Spleen (tissue), 11 donors: ENCODE results near the gene PSG11. TPM values are rescaled to one million over a fixed set of nuclear protein-coding genes. Genes with fewer than 3 reads are reported as not detected.

Source experiments
- DNase-seq: peaks from one replicate; pipeline ENCODE4 v3.0.0-alpha.2; 2020
- H3K27ac ChIP-seq, 8 donors: fragments of 200-600 bp; sonication (generic) in 7 of 8; 1 replicate in 4 of 8; 2 replicates in 4 of 8; pipeline versions ENCODE4 v1.5.0 to v1.8.0; 2016 to 2021; ENCODE audit warnings: inconsistent platforms in 4 of 8, mild to moderate bottlenecking in 4 of 8, moderate library complexity in 1 of 8
- H3K27me3 ChIP-seq, 7 donors: fragments of 200-600 bp; sonication (generic) in 6 of 7; replicated peaks in 1 of 7; 1 replicate in 4 of 7; 2 replicates in 3 of 7; pipeline versions ENCODE4 v1.5.0 to v1.8.0; 2016 to 2021; ENCODE audit warnings: inconsistent platforms in 3 of 7, mild to moderate bottlenecking in 1 of 7
- H3K36me3 ChIP-seq, 6 donors: fragments of 200-600 bp; sonication (generic) in 5 of 6; 1 replicate in 4 of 6; 2 replicates in 2 of 6; pipeline versions ENCODE4 v1.5.0 to v1.8.0; 2016 to 2021; ENCODE audit warnings: inconsistent platforms in 2 of 6
- H3K4me1 ChIP-seq, 6 donors: fragments of 200-600 bp; sonication (generic) in 5 of 6; 1 replicate in 3 of 6; 2 replicates in 3 of 6; pipeline versions ENCODE4 v1.5.0 to v1.8.0; 2016 to 2021; ENCODE audit warnings: inconsistent platforms in 3 of 6
- H3K4me3 ChIP-seq, 8 donors: fragments of 200-600 bp; sonication (generic) in 7 of 8; 1 replicate in 4 of 8; 2 replicates in 4 of 8; pipeline versions ENCODE4 v1.5.0 to v1.8.0; 2016 to 2021; ENCODE audit warnings: inconsistent platforms in 4 of 8, mild to moderate bottlenecking in 4 of 8, moderate library complexity in 2 of 8
- H3K9me3 ChIP-seq, 8 donors: fragments of 200-600 bp; sonication (generic) in 7 of 8; 1 replicate in 4 of 8; 2 replicates in 4 of 8; pipeline versions ENCODE4 v1.5.0 to v1.8.0; 2016 to 2021; ENCODE audit warnings: inconsistent platforms in 4 of 8
- CTCF ChIP-seq, 11 experiments: fragments of 200-600 bp in 7 of 11; fragments of 450-650 bp in 4 of 11; sonication (generic) in 4 of 11; IDR thresholded peaks in 8 of 11; conservative IDR thresholded peaks in 3 of 11; 1 replicate in 7 of 11; 2 replicates in 4 of 11; pipeline versions ENCODE4 v1.4.0 to v1.8.0; 2016 to 2021; ENCODE audit warnings: antibody characterized with exemption in 11 of 11, inconsistent platforms in 4 of 11, mild to moderate bottlenecking in 1 of 11
- POLR2A ChIP-seq, 3 donors: fragments of 450-650 bp; IDR thresholded peaks; one replicate each; pipeline ENCODE4 v1.5.1; 2017; ENCODE audit warnings: antibody characterized with exemption in 3 of 3, mild to moderate bottlenecking in 1 of 3
- POLR2AphosphoS5 ChIP-seq, 3 donors: sonication (generic); formaldehyde crosslinking; IDR thresholded peaks; one replicate each; pipeline ENCODE4 v1.5.1; 2017; ENCODE audit warnings: antibody characterized with exemption in 3 of 3
- WGBS, 5 donors: extraction: QIAGEN DNeasy Blood & Tissue Kit in 3 of 5; methylation state at CpG; one replicate each; pipeline versions ENCODE4 v1.1.5 to v1.1.7; 2013 to 2018; 5-methylcytosine and 5-hydroxymethylcytosine counted together
- intact Hi-C: fragments of 100-400 bp; cut with DNase I; formaldehyde crosslinking; loops from one replicate; pipeline ENCODE4 v1.15.0; 2023; ENCODE audit warnings: low total_unique reads
- polyA plus RNA-seq, 3 donors: library from polyadenylated mRNA; stranded (reverse); fragments of 200-250 nt; gene quantifications; one replicate each; pipeline ENCODE4 v1.2.1, GENCODE V29; 2013
- total RNA-seq, 7 donors: library from RNA; depleted of rRNA in 3 of 7; stranded (reverse); fragments of >200 nt in 3 of 7; fragmentation: NEBNext Ultra II Directional in 4 of 7; extraction: Animal tissue kit (Norgen Biotek cat#: 25700) in 4 of 7; gene quantifications; one replicate each; pipeline versions ENCODE4 v1.1.0 to v1.2.1, GENCODE V29; 2016 to 2021
- donor health status: healthy with polysubstance abuse.
- donor health status: DM: no; HTN: no; CAD: no; lungs with moderate emphysema.
- donor health status: DM: no; HTN: no; CAD: no.
- donor health status: Bipolar disorder and iron deficiency.
- donor health status: healthy.
- donor health status: DM: no; HTN: no; CAD: no.
- donor health status: DM: yes; HTN: yes; CAD: no.

The PSG11 gene
- total and polyA plus RNA-seq, 10 donors = not detected

GRCh38 chr19:42965176-42965575 lies 61.1 kb downstream of the PSG11 start:
- H3K27ac ChIP-seq = no peak overlapping the region
- no peaks in the 10 kb centered on the region for H3K36me3 ChIP-seq
- H3K9me3 ChIP-seq = peaks cover 0 to 11% (median 0%) of the 10 kb centered on the region in 8 donors
- H3K4me3 ChIP-seq = no peak overlapping the region
- 88 to 96% (median 94%) methylated on average over 2 of the region's 2 CpGs for WGBS, 5 donors
- no peaks in the 10 kb centered on the region for H3K27me3 ChIP-seq
- DNase-seq = no peak
- no peaks in the 10 kb centered on the region for H3K4me1 ChIP-seq
- intact Hi-C loops = no loop called here
- TF ChIP-seq CTCF (IDR thresholded peaks at IDR 0.05 in 8 of 11, conservative IDR thresholded peaks at IDR 0.05 in 3 of 11) = no peak
- no peak for TF ChIP-seq POLR2A (IDR thresholded peaks at IDR 0.05)
- no peak for TF ChIP-seq POLR2AphosphoS5 (IDR thresholded peaks at IDR 0.05)

GRCh38 chr19:42961119-42961518 lies 65.2 kb downstream of the PSG11 start:
- no peak overlapping the region for H3K4me3 ChIP-seq
- TF ChIP-seq POLR2AphosphoS5 (IDR thresholded peaks at IDR 0.05) = no peak
- no peak for TF ChIP-seq CTCF (IDR thresholded peaks at IDR 0.05 in 8 of 11, conservative IDR thresholded peaks at IDR 0.05 in 3 of 11)
- no peak for TF ChIP-seq POLR2A (IDR thresholded peaks at IDR 0.05)
- no peaks in the 10 kb centered on the region for H3K27me3 ChIP-seq
- DNase-seq = no peak
- H3K27ac ChIP-seq = no peak overlapping the region
- 80 to 93% (median 88%) methylated on average over 6 of the region's 6 CpGs for WGBS, 5 donors
- intact Hi-C loops = no loop called here
- H3K9me3 ChIP-seq = peaks cover 0 to 18% (median 0%) of the 10 kb centered on the region in 8 donors
- H3K36me3 ChIP-seq = no peaks in the 10 kb centered on the region
- H3K4me1 ChIP-seq = no peaks in the 10 kb centered on the region

Other genes starting within 250 kb of the PSG11 start
- not detected for gene PSG1, start 146.8 kb downstream of the PSG11 start, total RNA-seq
- not detected for gene PSG1, start 146.8 kb downstream of the PSG11 start, polyA plus RNA-seq
- gene PSG6, start 108.6 kb downstream of the PSG11 start, total RNA-seq = not detected
- not detected for gene PSG6, start 108.6 kb downstream of the PSG11 start, polyA plus RNA-seq
- not detected for gene PSG7, start 89.3 kb downstream of the PSG11 start, total RNA-seq
- not detected for gene PSG7, start 89.3 kb downstream of the PSG11 start, polyA plus RNA-seq
- gene PSG2, start 56.2 kb upstream of the PSG11 start, total RNA-seq = not detected
- not detected for gene PSG2, start 56.2 kb upstream of the PSG11 start, polyA plus RNA-seq
- gene PSG5, start 160.1 kb upstream of the PSG11 start, total RNA-seq = not detected
- gene PSG5, start 160.1 kb upstream of the PSG11 start, polyA plus RNA-seq = not detected
- not detected for gene PSG4, start 179.2 kb upstream of the PSG11 start, total RNA-seq
- gene PSG4, start 179.2 kb upstream of the PSG11 start, polyA plus RNA-seq = not detected
- not detected for gene PSG9, start 243.1 kb upstream of the PSG11 start, total RNA-seq
- not detected for gene PSG9, start 243.1 kb upstream of the PSG11 start, polyA plus RNA-seq